Subcutaneous adipose tissue (tissue), 4 donors: ENCODE data around the gene TMEM238. TPM values are rescaled to one million over a fixed set of nuclear protein-coding genes. Genes with fewer than 3 reads are reported as not detected.

Experiments used
- total RNA-seq, 4 donors: library from RNA; depleted of rRNA; stranded (reverse); fragments of >200 nt; gene quantifications; one replicate each; pipeline ENCODE4 v1.1.0, GENCODE V29; 2016
- TF ChIP-seq, protein P1 (sequence below): fragments of 450-650 bp; IDR thresholded peaks from one replicate; pipeline ENCODE4 v1.5.1; 2016; ENCODE audit warnings: low read depth, mild to moderate bottlenecking, control low read depth, antibody characterized with exemption, moderate library complexity

Gene TMEM238
- total RNA-seq, 4 donors from 2014 or later: 0.44 to 2.8 TPM; not detected in 2

DNA sequence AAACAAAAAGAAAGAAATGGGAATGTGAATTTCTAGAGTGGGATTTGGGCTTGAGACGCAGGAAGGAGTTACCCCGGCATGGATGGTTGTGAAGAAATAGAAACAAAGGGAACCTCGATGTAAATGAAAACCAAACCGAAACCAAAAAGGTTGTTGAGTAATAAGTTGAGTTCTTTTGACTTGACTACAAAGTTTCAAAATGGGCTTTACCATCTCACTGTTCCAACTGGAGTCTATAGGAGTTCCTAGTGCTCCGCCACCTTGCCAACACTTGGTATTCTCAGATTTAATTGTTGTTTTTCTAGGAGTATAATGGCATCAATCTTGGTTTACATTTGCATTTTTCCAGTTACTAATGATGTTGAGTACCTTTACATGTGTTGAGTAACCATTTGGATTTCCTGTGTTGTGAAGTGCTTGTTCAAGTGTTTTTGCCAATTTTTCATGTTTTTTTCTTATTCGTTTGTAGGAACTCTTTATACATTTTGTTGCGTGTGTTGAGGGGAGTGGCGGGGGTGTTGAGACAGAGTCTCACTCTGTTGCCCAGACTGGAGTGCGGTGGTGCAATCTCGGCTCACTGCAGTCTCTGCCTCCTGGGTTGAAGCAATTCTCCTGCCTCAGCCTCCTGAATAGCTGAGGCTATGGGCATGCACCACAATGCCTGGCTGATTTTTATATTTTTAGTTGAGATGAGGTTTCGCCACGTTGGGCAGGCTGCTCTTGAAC, 14.3 kb upstream of the TMEM238 start:
- TF ChIP-seq, protein P1, sequence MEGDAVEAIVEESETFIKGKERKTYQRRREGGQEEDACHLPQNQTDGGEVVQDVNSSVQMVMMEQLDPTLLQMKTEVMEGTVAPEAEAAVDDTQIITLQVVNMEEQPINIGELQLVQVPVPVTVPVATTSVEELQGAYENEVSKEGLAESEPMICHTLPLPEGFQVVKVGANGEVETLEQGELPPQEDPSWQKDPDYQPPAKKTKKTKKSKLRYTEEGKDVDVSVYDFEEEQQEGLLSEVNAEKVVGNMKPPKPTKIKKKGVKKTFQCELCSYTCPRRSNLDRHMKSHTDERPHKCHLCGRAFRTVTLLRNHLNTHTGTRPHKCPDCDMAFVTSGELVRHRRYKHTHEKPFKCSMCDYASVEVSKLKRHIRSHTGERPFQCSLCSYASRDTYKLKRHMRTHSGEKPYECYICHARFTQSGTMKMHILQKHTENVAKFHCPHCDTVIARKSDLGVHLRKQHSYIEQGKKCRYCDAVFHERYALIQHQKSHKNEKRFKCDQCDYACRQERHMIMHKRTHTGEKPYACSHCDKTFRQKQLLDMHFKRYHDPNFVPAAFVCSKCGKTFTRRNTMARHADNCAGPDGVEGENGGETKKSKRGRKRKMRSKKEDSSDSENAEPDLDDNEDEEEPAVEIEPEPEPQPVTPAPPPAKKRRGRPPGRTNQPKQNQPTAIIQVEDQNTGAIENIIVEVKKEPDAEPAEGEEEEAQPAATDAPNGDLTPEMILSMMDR: no peak

DNA sequence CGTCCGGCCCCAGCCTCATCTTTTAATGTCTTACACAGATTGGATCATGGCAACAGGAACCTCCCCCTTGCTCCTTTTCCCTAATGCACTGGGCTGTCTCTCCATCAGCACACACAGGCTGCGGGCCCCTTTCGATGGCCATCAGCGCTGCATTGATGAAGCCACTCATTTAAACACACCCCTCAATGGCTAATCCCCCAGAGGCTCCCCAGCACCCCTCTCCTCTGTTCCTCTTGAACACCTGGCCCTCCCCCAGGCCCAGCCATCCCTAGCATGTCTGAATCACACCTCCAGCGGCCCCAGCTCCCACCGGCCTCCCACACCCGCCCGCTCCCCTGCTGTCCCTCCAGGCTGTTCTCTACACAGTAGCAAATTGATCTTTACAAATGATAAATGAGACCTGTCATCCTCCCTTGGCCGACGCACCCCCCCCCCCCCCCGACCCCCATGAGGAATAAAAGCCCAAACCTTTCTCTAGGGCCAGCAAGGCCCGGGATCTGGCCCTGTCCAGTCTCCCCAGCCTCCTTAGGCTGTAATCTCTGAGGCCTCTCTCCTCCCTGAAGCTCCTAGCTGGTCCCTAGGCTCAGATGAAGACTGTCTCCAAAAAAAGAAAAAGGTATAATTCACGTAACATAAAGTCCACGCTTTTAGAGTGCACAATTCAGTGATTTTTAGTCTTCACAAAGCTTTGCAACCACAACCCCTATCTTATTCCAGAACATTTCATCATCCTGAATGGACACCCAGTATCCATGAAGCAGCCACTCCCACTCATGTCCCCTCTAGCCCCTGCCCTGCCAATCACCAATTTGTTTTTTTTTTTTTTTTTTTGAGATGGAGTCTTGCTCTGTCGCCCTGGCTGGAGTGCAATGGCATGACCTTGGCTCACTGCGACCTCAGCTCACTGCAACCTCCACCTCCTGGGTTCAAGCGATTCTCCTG, 9.0 kb upstream of the TMEM238 start:
- TF ChIP-seq, protein P1: no peak

DNA sequence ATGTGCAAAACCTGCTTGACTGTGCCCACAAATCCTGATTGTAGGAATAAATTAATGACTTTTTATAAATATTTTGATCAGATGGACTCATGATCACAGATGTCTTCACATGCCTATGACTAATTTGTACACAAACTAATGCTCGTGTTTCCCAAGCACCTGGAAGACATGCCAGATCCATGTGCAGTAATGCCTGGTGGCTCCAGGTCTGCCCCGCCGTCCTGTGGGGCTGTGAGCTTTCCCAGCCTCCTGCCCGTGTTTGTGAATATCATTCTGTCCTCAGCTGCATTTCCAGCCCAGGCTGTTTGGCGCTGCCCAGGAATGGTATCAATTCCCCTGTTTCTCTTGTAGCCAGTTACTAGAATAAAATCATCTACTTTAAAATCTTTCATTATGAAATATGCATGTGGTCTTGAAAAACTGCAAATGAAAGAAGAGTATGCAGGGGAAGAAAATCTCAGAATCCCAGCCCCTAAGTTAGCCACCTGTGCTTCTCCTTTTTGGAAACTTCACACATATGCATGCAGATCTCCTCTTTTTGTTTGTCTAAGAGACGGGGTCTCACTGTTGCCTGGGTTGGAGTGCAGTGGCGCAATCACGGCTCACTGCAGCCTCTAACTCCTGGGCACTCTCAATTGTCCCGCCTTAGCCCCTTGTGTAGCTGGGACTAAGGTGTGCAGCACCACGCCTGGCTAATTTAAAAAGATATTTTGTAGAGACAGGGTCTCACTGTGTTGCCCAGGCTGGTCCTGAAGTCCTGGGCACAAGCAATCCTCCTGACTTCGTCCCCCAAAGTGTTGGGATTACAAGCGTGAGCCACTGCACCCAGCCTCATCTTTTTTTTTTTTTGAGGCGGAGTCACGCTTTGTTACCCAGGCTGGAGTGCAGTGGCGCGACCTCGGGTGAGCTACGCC, 7.9 kb upstream of the TMEM238 start:
- TF ChIP-seq, protein P1: no peak

DNA sequence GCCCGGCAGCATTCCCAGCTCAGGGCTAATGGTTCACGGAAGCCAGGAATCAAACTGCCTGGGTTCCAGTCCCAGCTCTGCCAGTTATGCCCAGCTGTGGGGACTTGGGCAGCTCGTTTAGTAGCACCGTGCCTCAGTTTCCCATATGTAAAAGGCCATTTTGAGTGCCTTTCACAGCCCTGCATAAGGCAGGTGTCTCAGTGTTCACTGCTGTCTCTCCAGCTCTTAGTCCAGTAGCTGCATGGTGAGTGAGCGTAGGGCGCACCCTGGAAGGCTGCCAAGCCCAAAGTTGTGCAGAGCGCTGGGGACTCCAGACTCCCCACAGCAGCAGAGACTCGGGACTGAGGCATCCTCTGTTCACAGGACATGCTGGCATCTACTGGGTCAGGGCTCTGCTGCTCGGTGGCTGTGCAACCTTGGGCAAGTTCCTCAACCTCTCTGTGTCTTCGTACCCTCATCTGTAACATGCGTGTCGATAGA, 7.1 kb upstream of the TMEM238 start:
- TF ChIP-seq, protein P1: no peak

DNA sequence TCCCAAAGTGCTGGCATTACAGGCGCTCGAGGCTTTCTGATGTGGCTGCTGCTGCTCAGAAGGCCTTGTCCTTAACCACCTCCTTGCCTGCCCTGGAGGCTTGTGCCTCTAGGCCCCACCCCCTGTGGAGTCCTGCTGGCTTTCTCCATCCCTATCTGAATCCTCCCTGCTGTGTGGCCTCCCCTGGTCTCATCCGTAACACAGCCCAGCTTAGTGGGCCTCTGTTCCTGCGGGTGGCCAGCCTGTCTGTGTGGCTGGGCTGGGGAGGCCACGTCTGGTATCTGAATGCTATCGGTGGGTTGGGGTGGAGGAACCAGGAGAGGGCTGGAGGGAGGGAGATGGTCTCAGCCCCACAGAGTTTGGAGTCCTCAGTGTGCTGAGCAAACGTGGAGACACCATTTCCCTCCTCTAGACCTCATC, 6.4 kb upstream of the TMEM238 start:
- TF ChIP-seq, protein P1: no peak

DNA sequence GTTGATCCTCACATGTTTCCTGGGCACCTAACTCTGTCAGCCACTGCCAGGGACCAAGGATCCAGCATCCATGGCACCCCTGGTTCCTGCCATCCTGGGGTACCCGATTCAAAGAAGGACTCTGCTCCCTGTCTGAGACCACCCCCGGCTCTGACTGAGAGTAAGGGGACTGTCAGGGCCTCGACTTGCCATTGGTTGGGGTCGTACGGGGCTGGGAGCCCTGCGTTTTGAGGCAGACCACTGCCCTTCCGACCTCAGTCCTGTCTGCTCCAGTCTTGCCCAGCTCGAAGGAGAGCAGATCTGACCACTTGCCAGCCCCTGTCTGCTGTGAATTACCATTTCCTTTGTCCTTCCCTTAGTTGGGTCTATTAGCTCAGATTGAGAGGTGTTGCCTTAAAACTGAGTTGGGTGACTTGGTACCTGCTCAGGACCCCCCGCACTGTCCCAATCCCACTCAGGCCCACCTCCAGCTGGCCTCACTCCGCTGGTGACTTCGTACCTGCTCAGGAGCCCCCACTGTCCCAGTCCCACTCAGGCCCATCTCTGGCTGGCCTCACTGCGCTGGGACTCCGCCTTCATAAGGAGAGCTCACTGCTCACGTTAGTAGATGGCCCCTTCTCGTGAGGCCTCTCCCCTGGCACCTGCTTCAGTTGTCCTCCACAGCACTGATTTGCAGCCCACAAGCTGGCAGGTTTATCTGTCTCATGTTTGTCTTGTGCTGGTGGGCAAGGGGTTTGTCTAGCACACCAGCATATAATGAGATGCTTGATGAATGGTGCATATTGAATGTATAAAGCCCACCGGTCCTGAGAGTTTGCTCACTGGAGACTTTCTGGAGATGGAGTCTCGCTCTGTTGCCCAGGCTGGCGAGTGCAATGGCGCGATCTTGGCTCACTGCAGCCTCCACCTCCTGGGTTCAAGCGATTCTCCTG, 5.6 kb upstream of the TMEM238 start:
- TF ChIP-seq, protein P1: no peak
